HG03135 (cell line): ENCODE data around the gene KRTAP12-3.
"Not testable (repeated sequence)": the region's sequence is repeated elsewhere in the genome, so short reads cannot be mapped to it uniquely, and the experiment has no call there.

ENCODE experiments used
- ATAC-seq: cut with Tn5 transposase; IDR thresholded peaks from one replicate; pipeline ENCODE4 v1.9.1; 2021; ENCODE audit warnings: mild to moderate bottlenecking, moderate library complexity; ENCODE audit not compliant: unreplicated experiment

KRTAP12-3 gene

DNA sequence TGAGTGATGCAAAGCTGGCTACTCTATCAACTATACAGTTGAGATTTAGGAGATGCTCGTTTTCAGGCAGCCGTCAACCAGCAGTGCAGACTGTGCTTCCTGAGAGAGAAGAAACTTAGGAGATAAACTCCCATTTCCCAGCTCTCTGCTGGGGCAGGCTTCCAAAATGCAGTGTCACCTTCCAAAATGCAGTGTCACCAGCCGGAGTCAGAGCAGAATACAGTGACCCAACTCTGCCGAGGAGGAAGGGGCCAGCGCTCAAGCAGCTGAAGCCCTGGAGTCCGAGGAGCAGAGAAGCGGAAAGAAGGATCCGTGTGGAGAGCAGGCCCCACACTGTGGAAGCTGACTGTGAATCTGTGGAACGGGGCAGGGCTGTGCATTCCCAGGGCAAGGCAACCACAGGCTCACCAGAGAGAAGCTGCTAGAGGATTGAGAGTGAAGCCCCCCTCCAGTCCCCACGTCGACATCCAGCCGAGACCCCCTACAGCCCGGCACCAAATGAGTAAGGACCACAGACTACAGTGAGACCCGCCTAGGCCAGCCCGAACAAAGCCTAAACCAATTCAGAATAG, 24.9 kb downstream of the KRTAP12-3 start:
- ATAC-seq: no peak

DNA sequence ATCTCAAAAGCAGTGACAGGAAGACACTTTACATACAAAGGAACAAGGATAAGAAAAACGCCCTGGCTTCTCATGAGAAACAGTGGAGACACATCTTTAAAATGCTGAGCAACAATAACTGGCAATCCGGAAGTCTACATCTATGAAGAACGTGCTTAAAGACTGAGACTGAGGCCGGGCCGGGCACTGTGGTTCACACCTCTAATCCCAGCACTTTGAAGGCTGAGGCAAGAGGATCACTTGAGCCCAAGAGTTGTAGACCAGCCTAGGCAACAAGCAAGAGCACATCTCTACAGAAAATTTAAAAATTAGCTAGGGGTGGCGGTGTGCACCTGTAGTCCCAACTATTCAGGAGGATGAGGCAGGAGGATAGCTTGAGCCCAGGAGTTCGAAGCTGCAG, 26.3 kb downstream of the KRTAP12-3 start:
- ATAC-seq: no peak

DNA sequence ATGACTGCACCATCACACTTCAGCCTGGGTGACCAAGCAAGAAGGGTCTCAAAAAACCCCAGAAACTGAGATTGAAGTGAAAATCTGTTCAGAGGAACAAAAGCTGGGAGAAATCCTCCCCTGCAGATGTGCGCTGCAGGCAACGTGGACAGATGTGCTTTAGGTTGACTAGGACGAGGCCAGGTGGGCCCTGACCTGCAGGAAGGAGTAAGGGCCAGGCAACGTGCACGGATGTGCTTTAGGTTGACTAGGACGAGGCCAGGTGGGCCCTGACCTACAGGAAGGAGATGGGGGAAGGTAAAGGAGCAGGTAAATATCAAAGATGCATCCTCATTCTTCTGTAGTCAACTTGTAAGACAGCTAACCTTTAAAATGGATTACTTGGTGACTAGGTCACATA, 26.8 kb downstream of the KRTAP12-3 start:
- ATAC-seq: no peak

DNA sequence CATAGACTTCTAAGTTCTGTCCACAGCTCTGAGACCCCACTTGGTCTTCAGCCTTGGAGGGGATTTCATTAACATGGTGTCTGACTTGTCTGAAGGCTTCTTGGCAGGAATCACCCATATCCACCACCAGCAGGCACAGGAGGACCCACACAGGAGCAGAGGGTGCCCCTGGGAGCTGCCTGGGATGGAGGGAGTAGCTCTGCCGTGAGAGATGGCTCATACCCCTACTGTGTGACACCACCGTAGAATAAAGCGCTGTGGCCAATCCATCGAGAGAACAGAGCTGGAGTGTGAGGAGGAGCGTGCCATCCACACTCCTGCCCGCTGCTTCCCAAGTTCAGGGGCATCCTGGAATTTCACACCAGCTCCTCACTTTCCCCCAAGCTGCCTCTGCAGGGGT, 27.3 kb downstream of the KRTAP12-3 start:
- not testable (repeated sequence) for ATAC-seq

DNA sequence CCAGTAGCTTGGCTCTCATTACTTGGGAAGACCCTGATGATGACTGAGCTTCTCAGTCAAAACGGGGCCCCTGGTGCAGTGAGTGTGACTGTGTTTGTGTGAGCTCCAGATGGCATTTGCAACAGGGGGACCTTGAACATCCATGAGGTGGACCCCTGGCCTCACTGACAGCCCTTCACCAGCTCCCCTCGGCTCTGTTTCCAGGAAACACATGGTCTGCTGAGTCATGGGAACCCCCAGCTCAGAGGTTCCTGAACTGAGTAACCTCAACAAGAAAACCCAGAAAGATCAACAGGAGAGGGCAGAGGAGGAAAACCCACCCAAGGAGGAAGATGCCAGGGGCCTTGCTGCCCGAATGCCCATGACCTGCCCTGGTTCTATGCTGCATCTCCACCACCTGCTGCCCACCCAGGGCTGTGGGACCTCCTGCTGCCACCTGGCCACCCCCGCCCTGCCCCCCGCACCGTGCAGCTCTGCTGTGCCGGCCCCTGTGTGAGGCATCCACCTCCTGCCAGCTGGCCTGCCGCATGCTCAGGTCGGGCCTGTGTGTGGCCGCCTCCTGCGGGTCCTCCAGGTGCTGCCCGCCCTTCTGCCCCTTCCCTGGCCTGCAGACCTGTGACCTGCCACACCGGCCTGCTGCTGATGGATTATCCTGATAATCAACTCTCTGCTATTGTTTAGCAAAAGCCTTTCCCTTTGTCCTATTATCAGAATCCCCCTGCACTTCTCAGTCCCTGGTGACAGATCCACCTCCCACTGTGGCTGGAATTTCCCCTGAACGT, 28.5 kb downstream of the KRTAP12-3 start:
- ATAC-seq: no peak

DNA sequence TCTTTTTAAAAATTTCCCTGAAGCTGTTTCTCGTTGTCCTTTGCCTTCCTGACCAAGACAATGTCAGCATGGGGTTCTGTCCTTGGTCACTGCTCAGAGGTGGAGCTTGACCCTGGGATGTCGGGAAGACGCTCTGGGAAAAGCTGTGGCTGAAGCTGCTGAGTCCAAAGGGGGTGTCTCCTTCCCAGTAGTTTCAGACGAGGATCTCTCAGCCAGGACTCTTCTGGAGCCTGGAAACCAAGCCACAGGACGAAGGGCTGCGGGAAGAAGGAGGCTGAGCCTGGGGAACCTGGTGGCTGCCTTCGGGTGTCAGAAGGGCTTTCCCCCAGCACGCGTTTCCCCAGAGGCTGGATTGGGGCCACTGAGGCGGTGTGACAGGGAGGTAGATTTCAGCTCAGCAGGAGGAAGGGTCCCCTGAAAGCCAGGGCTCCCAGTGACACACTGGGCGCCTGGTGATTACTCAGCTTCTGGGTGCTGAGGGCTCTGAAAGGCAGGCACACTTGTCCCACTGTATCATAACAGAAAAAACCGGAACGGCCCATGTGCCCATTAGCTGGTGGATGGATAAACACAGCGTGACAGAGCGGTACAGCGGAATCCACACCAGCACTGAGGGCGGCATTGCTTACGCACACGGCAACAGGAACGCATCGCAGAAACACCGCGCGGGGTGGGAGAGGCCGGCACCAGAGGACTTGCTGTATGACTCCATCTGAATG, 29.3 kb downstream of the KRTAP12-3 start:
- no peak for ATAC-seq

DNA sequence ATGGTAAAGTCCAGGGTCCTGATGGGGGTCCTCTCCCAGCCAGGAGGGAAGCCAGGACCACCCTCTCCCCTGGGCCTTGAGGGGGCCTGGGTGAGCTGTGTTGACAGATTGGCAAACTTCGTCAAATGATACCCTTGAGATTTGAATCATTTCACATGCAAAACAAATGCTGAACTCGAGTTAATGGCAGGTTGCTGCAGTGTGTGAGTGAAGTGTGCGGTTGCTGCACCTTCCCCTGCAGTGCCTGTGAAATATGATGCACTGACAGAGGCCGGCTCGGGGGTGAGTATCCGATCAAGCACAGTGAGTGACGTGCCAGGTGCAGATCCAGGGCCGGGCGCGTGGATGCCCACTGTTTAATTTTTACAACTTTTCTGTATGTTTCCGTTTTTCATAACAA, 29.9 kb downstream of the KRTAP12-3 start:
- ATAC-seq: no peak

DNA sequence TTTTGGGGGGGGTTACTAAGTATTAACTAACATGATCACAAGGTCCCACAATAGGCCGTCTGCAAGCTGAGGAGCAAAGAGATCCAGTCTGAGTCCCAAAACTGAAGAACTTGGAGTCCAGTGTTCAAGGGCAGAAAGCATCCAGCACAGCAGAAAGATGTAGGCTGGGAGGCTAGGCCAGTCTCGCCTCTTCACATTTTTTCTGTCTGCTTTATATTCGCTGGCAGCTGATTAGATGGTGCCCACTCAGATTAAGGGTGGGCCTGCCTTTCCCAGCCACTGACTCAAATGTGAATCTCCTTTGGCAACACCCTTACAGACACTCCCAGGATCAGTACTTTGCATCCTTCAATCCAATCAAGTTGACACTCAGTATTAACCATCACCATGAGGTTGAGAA, 32.0 kb downstream of the KRTAP12-3 start:
- not testable (repeated sequence) for ATAC-seq

DNA sequence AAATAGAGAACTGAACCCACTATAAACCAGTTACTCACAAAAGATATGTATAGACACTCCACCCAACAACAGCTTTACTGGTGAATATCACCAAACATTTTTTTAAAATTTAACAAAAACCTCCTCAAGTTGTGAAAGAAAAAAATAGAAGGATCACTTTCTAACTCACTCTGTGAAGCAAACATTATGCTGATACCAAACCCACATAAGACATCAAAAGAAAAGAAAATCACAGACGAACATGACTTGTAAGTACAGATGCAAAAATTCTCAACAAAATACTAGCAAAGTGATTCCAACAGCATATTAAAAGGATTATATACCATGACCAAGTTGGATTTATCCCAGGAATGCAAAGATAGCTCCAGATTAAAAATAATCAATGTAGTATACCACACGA, 34.0 kb downstream of the KRTAP12-3 start:
- ATAC-seq: no peak

DNA sequence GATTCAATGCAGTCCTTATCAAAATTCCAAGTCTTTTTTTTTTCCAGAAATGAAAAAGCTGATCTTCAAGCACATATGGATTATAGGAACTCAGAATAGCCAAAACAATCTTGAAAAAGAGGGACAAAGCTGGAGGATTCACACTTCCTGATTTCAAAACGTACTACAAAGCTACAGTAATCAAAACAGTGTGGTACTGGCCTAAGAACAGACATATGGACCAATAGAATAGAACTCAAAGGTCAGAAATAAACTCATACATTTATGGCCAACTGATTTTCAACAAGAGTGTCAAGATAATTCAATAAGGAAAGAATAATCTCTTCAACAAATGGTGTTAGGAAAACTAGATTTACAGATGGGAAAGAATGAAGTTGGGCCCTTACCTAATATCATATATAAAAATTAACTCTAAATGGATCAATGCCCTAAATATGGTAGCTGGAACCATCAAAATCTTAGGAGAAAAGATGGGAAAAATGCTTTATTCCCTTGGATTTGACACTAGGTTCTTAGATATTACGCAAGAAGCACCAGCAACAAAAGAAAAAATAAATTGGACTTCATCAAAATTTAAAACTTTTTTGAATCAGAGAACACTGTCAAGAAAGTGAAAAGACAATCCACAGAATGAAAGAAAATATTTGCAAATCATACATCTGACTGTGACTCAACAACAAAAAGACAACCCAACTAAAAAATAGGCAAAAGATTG, 35.2 kb downstream of the KRTAP12-3 start:
- ATAC-seq: no peak

DNA sequence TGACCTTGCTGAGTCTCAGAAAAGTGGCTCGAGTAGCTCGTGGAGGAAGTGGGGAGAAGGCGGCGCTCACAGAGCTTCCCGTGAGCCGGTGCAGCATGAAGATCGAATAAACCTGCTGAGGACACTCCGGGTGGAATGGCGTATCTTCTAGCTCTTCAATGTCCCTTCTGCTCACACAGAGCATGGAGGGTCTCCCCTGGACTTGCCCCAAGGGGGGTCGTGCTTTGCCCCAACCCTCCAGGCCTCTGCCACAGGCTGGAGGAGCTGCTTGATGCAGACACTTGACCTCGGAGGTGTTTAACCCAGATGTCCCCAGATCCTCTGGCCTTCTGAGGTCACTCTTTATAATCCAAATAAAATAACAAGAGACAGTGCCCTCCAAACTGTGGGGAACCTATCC, 37.0 kb downstream of the KRTAP12-3 start:
- ATAC-seq: no peak

DNA sequence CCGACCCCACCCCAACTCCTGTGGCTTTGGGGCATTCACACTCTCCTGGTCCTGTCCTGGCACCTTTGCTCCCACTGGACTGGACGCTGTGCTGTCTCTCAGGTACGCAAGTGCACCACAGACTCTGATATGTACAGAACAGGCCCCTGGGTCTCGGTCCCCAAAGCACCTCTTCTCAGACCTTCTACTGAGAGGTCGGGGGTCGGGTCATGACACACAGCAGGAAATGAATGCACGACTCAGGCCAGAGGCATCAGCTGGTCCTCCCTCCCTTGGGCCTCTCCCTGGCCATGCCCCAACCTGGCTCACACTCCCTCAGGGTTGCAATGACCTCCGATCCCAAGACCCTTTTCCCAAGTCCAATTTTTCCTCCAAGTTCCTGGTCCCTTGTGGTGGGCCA, 37.5 kb downstream of the KRTAP12-3 start:
- ATAC-seq: no peak

DNA sequence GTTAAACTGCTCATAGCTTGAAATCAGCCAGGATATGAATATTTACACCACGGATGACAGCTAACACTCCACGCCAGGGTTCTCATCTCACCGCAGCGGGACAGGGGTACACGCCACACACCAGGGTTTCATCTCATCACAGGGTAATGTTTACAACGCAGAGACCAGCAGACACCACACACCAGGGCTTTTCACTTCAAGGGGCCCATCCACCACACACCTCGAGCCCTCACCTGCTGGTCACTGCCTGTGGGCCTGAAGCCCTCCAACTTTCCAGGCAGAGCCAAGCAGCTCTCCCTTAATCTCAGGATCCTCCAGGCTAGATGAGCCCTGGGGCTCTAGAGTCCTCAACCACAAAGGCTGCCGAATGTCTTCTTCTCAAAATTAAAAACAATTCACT, 37.9 kb downstream of the KRTAP12-3 start:
- ATAC-seq: no peak

DNA sequence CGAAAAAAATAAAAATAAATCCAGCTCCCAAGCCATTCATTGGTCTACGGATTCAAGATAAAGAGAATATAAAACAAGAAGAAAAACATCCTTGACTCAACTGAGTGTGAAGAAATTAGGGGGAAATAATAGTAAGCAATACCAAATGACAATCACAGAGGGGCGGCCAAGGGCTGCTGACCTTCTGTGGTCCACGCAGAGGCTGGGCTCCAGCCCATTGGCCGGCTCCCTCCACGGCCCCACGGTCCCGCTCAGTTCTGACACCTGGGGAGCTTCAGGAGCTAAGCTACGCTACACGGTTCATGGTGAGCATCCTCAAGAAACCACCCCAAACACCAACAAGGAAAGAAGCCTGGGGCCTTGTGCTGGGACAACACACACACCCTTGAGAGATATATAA, 38.8 kb downstream of the KRTAP12-3 start:
- no peak for ATAC-seq

DNA sequence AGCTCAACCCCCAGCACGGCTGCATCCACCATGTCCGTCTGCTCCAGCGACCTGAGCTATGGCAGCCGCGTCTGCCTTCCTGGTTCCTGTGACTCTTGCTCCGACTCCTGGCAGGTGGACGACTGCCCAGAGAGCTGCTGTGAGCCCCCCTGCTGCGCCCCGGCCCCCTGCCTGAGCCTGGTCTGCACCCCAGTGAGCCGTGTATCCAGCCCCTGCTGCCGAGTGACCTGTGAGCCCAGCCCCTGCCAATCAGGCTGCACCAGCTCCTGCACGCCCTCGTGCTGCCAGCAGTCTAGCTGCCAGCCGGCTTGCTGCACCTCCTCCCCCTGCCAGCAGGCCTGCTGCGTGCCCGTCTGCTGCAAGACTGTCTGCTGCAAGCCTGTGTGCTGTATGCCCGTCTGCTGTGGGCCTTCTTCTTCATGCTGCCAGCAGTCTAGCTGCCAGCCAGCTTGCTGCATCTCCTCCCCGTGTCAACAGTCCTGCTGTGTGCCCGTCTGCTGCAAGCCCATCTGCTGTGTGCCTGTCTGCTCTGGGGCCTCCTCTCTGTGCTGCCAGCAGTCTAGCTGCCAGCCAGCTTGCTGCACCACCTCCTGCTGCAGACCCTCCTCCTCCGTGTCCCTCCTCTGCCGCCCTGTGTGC, 39.6 kb downstream of the KRTAP12-3 start, which contains the start of gene KRTAP10-12:
TSS of gene KRTAP10-12 (plus strand) at position 1 of the 639 bp plus-strand sequence. CDS start at position 31, 30 bp downstream.
- ATAC-seq: not testable (repeated sequence)

DNA sequence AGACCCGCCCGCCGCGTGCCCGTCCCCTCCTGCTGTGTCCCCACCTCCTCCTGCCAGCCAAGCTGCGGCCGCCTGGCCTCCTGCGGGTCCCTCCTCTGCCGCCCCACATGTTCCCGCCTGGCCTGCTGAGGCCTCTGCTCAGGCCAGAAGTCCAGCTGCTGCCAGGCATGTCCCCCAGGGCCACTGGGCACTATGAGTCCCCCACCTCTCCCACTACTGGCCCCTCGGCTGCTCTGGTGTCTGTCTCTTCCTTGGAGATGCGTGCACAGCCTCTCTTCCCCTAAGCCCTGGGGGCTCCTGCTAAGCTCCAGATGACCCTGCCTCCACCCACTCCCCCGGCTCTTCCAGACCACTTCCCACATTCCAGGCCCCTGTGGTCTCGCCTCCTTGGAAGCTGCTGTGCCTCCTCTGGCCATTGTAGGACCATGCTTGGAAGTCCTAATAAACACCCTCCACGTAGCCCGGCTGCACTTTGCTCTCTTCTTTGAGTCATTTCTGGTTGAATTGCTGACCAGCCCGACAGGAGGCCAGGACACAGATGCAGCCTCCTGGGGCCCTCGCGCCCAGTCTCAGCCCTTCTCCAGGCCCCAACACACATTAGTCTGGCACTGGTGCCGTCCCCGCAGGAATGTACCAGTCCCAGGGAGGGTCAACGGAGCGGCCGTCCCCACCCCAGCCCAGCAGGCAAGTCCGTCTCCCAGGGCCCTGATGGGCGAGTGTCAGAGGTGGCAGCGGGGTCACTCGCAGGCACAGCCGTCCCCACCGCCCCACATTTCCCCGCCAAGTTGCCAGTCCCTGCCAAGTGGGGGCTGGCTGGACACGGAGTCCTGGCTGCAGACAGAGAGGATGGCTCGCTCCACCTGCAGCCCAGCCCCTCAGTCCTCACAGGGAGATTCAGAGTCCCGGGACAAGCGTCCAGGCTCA, 40.3 kb downstream of the KRTAP12-3 start:
- ATAC-seq: no peak

DNA sequence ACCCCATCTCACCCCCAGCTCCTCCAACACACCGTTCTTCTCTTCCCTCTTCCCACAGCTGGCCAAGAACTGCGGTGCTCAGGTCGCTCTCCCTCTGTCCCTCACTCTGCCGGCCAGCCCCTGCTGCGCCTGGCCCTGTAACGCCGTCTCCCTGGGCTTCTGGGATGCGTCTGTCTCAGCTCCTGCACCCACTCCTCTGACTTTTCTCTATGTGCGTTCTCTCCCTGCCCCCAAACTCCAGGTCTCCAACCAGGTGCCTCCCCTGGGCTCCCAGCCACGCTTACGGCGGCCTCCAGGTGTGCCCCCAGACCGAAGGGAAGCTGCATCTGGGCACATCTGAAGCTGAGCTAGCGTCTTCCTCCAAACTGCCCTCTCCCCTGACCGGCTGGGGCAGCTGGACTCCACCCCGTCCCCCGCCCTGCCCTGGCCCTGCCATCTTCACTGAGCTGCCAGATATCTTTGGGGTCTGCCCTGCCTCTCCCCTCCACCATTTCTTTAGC, 41.8 kb downstream of the KRTAP12-3 start:
- no peak for ATAC-seq

DNA sequence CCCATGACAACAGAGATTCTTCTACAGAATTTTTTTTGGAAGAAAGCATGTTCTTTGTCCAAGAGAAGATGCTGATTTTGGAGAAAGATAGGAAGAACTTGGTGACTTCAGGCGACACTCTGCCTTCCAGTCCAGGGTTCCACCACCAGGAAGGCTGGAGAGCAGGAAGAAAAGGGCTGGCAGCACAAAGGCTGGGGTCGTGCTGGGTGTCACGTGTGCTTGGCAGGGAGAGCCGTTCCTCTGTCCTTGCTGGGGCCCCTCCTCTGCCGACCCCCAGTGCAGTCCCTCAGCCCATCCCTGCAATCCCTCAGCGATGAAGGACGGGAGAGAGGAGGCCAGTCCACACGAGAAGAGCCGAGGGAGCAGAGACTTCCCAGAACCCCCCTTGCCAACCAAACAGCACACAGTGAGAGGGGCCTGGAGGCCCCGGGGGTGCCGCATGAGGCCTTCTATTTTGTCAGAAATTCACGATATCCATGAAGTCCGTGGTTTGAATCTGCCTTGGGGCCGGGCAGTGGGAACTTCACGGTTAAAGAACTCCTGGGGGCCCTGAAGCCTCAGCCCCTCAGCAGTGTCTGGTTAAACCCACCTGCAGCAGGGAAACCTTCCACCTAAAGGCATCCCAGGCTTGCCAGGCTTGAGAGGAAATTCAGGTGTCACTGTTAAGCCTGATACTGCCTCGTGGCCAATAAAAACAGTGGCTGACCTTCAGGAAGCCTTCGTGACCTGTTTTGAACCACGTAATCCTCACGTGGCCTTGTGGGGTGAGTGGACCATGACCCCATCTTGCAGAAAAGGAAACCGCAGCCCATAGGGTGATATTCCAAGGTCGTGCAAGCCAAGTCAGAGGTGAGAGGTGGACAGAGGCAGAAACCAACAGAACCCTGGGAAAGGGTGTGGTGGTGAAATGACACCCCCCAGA, 42.6 kb downstream of the KRTAP12-3 start:
- ATAC-seq: no peak

DNA sequence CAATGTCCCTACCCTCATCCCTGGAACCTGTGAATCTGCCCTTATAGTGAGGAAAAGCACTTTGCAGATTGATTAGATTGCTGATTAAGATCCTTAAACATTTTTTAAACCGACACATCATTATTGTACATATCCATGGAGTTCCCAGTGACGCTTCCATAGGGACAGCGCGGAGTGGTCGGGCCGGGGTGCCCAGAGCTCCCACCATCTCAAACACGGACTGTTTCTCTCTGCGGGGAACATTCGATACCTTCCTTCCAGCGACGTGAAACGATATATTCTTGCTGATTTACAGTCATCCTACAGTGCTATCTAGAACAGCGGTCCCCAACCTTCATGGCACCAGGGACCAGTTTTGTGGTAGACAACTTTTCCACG, 43.3 kb downstream of the KRTAP12-3 start:
- ATAC-seq: no peak
